NCI-H446 treated with DMSO at 0.1 percent for 48 hours (cell line): ENCODE measurements around the gene ZNF573.
"Not testable (repeated sequence)": the region's sequence is repeated elsewhere in the genome, so short reads cannot be mapped to it uniquely, and the experiment has no call there.

Experiments used
- DNase-seq: peaks from one replicate; lab custom pipeline; 2025; lab: John Stamatoyannopoulos, UW

Gene ZNF573

DNA sequence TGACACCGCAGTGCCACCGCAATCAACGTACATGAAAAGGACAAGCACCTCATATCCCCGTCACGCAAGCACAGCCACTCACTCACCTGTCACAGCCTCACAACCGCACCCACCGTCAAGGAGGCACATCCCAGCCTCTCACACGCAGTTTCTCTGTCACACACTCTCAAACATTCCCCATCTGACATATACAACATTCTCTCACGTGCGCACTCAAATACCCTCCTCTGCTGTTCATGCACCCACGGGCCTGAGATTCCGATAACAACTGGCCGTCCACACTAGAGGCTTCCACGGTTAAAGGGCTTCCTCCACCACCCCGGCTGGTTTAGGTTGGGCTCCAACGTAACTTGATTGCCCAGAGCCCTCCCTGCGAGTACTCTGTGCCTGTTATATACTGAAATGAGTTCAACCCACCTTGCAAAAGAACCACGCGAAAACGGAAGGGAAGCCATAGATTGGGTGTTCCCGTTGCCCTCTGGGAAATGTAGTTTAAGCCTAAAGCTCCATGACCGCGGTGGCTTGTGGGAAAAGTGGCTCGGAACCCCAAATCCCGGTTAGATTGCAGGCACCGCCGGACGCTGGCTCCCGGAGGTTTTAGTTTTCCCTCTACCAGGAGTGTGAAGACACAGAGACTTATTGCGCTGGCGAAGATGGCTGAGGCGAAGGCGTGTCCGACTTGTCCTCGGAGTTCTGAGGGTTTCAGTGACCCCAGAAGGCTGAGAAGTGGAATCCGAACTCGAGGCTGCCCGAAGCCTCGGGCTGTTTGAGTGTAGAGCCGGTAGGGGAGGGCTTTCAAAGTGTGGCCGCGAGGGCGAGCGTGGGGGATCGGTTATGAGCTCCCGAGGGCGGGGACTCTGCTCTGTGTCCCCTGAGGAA, at the start of gene ZNF573:
ZNF573 (minus strand) TSS at position 460 of the 879 bp plus-strand sequence. CDS start 5,857 bp downstream, outside the sequence.
- peak; percentile 66 for DNase-seq

DNA sequence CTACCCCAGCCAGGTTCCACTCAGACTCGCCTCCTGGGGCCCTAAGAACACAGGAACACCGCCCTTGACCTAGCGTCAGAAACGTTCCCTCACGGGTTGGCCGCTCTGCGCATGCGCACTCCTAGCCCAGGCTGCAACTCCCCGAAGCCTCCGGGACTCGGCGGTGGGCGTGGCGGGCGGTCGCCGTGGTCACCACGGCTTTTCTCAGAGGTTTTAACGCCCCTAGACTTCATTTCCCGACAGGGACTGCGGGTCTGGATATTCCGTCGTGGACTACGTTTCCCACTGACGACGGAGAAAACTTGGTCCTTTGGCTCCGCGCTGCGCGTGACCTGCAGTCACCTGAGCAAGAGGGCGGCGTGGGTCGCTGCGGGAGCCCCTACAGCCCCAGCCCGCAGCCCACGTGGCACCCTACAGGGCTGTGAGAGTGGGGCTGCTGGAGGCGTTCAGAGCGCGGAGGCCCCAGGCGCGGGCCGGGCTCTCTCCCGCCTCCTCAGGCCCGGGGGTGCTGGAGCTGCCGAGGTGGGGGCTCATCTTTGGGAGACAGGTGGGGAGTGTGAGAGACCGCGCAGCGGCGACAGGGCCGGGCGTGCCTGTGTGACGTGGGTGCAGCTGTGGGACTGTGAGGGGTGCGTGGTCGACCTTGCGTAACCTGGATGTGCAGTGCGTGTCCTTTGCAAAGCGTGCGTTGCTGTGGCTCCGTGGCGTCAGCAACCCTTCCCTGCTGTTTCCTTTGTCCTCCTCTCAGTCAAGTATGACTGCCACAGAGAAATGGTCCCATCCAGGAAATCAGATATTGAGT, 38.0 kb upstream of the ZNF573 start:
- no peak for DNase-seq

DNA sequence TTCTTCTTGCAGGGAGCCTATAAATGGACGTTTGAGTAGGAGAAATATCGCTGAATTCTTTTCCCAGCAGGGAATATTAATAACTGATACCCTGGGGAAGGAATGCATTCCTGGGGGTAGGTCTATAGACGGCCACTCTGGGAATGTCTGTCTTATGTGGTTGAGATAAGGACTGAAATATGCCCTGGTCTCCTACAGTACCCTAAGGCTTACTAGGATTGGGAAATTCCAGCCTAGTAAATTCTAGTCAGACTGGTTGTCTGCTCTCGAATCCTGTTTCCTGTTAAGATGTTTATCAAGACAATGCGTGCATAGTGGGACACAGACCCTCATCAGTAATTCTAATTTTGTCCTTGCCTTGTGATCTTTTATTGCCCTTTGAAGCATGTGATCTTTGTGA, 36.2 kb upstream of the ZNF573 start:
- DNase-seq, result not testable (repeated sequence)

- DNase-seq, result no peak
These were observed 34.0 kb upstream of the ZNF573 start for GRCh38 chr19:37813340-37813739.

DNA sequence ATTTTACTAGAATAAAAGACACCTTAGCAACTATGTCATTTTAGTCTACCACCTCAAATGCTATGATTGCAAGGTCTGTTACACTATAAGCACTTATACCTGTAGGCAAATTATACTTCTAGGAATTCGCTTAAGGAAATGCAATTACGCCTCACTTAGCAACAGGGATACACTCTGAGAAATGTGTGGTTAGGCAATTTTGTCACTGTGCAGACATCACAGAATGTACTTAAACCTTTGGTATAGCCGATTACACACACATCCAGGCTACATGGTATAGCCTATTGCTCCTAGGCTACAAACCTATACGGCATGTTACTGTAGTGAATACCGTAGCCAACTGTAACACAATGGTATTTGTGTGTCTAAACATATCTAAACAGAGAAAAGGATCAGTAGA, 30.0 kb upstream of the ZNF573 start:
- no peak for DNase-seq

GRCh38 chr19:37803249-37803840, 24.0 kb upstream of the ZNF573 start:
- no peak for DNase-seq

DNA sequence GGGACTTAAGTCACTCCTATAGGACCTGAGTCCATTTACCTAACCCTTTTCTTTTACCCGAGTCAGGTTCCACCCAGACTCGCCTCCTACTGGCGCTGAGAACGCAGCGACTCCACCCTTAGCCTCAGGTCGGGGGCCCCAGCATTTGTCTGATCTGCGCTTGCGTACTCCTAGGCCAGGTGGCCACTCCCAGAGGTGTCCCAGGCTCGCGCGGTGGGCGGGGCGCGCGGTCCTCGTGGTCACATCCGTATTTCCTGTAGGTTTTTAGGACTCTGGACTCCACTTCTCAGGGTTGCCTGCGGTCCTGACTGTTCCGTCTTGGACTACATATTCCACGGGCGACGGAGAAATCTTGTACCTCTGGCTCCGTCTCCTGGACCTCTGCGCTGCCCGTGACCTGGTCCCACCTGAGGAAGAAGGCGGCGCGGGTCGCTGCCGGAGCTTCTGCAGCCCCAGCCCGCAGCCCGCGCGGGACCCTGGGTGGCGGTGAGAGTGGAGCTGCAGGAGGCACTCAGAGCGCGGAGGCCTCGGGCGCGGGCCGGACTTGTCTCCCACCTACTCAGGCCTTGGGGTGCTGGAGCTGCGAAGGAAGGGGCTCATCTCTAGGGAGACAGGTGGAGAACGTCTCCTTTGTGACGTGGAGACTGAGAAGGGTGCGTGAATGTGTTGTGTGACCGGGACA, 11.0 kb upstream of the ZNF573 start:
- DNase-seq, result no peak

DNA sequence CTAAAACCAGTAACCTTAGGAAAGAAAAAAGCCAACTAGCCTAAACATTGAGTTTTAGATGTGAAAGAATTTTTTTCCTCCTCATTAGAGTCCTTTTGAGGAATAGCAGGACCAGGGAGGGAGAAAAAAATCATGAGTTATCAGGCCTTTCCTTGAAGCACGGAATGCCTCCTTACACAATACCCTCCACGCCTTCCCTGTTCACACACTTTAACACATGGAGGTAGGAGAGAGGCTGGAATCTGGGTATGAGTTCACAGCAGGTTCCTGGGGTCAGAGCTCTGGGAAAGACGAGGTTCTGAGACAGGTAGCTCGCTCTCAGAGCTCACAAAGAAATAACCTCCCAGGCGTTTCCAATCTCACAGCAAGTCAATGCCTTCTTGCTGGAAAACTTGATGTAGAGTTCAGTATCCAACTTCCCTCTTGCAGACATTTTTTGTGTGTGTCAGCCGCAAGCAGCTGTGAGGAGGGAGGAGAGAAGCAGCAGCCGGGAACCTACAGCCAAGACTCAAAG, 716 bp downstream of the ZNF573 start:
- DNase-seq, result no peak

- no peak for DNase-seq
These were observed 8.4 kb downstream of the ZNF573 start for GRCh38 chr19:37770985-37771384.

DNA sequence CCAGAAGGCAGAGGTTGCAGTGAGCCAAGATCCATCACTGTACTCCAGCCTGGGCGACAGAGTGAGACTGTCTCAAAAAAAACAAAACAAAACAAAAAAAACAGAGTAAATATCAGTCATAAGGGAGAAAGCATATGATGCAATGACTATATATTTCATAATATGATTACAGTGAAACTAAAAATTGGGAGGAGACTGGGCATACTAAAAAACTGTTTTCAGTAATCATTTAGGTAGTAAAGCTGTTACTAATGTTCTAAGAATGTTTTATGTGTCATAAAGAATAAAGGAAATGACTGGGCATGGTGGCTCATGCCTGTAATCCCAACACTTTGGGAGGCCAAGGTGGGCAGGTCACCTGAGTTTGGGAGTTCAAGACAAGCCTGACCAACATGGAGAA, 15.9 kb downstream of the ZNF573 start:
- no peak for DNase-seq

- not testable (repeated sequence) for DNase-seq
These were observed 21.7 kb downstream of the ZNF573 start for GRCh38 chr19:37757683-37758082.

GRCh38 chr19:37738371-37738770, 41.0 kb downstream of the ZNF573 start:
- no peak for DNase-seq

DNA sequence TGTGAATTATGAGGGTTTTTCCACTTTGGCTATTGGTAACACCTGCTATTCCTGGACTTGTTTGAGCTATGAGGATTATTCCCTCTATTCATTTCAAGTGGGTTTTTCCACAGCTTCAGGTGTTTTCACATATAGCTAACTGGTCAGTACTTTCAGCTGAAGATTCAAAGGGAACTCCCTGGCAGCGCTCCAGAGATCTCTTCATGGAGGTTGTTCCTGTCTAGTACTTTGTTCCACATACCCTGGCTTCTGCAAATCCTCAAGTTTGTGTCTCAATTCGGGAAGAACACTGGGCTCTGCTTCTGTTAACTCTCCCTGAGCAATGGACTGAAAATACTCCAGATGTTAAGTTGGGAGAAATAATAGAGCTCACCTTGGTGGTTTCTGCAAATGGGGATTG, 54.2 kb downstream of the ZNF573 start:
- DNase-seq, result no peak

GRCh38 chr19:37719927-37720265, 59.5 kb downstream of the ZNF573 start:
- DNase-seq, result no peak

GRCh38 chr19:37719111-37719926, 60.1 kb downstream of the ZNF573 start, which contains the start of gene ZNF607:
ZNF607 (minus strand) TSS chr19:37719761; CDS start chr19:37711618, 8,143 bp downstream.
- peak; percentile 56 for DNase-seq

GRCh38 chr19:37718304-37718703, 61.1 kb downstream of the ZNF573 start:
- DNase-seq, result no peak

DNA sequence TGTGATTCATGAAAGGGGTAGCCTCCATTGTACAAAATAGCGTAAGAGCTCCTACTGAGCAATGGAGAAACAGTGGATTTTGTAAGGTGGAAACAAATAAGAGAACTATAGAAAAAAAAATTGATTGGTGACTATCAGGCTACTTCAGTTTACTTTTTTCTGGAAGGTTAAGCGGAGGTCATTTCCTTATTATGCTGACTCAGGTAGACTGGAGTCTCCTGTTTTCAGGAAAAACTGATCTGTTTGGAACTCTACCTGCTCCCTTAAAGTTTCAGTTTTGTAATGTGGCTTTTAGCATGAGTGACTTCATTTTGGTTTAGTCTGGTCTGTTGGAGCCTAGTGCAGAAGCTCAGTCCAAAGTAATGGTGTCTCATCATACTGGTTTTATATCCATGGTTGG, 63.2 kb downstream of the ZNF573 start:
- no peak for DNase-seq

GRCh38 chr19:37706052-37706605, 73.3 kb downstream of the ZNF573 start:
- DNase-seq, result no peak

DNA sequence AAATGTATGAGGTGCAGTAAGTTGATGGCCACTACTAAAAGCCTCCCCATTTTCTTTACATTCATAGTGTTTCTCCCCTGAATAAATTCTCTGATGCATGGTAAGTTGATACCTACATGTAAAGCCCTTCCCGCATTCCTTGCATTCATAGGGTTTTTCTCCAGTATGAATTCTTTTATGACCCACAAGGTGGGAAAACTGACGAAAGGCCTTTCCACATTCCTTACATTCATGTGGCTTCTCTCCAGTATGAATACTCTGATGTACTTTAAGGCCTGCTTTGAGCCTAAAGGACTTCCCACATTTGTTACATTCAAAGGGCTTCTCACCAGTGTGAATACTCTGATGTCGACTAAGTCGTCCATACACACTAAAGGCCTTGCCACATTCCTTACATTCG, 80.3 kb downstream of the ZNF573 start:
- no peak for DNase-seq

DNA sequence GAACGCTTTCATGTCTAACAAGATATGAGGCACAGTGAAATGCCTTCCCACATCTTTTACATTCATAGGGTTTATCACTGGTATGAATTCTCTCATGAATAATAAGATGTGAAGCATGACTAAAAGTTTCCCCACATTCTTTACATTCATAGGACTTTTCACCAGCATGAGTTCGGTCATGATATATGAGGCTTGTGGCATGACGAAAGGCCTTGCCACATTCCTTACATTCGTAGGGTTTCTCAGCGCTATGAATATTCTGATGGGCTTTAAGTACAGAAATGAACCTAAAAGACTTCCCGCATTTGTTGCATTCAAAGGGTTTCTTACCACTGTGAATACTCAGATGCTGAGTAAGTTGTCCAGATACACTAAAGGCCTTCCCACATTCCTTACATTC, 81.2 kb downstream of the ZNF573 start:
- no peak for DNase-seq
